GM12864 (cell line): Measurements from ENCODE around the gene SEMA3A.
"Not testable (repeated sequence)": the region's sequence is repeated elsewhere in the genome, so short reads cannot be mapped to it uniquely, and the experiment has no call there.

Source experiments
- DNase-seq: peaks from one replicate; pipeline ENCODE4 v3.0.0-alpha.2; 2011; ENCODE audit warnings: low read depth
- H3K4me3 ChIP-seq: 2 replicates; pipeline ENCODE4 v1.5.1; 2011; ENCODE audit warnings: mild to moderate bottlenecking, low read depth, low read length, control low read depth
- TF ChIP-seq, protein P1 (sequence below): IDR thresholded peaks from 2 replicates; pipeline ENCODE4 v1.5.1; 2011; ENCODE audit warnings: low read depth, mild to moderate bottlenecking, moderate library complexity, low read length, control low read depth, inconsistent platforms; ENCODE audit errors: missing control alignments

SEMA3A gene

DNA sequence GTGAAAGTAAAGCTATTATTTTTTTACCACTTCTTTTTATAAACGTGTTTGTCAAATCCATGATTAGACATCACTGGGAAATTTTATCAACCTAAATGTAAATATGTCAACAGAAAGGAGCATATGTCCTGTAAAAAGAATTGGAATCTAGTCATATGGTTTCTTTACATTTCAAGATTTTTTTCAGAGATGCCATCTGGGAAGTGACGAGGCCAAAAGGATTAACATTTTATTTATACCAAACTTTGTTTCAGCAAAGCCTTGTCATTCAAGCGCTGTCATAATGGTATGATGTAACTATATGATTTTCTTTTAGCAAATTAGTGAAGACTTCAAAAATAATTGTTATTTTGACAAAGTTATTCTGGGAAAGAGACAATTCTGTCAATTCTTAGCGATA is 117.3 kb downstream of the SEMA3A start:
- H3K4me3 ChIP-seq, result no peak overlapping the region
- DNase-seq, result no peak
- TF ChIP-seq, protein P1, sequence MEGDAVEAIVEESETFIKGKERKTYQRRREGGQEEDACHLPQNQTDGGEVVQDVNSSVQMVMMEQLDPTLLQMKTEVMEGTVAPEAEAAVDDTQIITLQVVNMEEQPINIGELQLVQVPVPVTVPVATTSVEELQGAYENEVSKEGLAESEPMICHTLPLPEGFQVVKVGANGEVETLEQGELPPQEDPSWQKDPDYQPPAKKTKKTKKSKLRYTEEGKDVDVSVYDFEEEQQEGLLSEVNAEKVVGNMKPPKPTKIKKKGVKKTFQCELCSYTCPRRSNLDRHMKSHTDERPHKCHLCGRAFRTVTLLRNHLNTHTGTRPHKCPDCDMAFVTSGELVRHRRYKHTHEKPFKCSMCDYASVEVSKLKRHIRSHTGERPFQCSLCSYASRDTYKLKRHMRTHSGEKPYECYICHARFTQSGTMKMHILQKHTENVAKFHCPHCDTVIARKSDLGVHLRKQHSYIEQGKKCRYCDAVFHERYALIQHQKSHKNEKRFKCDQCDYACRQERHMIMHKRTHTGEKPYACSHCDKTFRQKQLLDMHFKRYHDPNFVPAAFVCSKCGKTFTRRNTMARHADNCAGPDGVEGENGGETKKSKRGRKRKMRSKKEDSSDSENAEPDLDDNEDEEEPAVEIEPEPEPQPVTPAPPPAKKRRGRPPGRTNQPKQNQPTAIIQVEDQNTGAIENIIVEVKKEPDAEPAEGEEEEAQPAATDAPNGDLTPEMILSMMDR, result no peak

DNA sequence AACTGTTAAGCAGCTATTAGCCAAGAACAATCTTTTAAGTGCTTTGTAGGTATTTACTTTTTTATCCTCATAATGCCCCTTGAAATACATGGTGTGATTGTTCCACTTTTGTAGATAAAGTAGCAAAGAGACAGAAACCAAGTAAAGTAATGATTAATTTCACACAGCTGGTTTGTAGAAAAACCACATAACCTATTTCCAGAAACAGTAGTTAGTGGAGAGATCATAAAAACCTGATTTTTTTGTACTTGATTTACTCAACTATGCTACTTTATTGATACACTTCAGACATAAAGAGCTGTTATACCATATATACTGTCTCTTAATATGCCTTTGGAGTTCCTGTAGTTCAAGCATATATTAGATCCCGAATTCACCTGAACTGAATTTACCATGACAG is 118.4 kb downstream of the SEMA3A start:
- no peak overlapping the region for H3K4me3 ChIP-seq
- no peak for DNase-seq
- TF ChIP-seq, protein P1, result no peak

DNA sequence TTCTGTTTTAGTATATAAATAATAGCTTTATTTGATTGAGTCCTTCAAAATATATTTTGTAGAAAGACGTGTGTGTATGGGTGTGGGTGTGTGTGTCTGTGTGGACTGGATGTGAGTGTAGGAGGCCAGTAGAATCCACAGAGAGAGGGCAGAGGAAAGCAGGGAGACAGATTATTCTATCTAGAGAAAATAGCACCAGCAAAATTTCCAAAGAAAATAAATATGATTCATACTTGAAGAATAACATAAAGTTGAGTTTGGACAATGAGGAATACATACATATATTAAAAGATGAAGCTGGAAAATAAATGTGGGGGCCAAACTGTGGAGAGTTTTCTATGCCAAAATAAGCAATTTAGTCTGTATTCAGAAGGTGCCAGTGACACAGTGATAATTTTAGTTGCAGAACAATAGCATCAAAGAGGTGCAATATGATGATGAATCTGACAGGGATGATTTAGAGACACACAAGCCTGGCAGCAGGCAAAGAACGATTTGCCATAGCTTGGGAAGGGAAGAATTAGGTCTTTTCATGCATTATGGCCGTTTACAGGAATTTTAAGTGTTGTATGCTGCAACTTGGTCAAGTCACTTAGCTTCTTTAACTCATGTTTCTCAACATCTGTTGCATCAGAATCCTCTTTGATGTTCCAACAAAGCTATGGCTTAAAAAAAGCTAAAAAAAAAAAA is 121.3 kb downstream of the SEMA3A start:
- TF ChIP-seq, protein P1, result no peak
- DNase-seq, result no peak
- no peak overlapping the region for H3K4me3 ChIP-seq

DNA sequence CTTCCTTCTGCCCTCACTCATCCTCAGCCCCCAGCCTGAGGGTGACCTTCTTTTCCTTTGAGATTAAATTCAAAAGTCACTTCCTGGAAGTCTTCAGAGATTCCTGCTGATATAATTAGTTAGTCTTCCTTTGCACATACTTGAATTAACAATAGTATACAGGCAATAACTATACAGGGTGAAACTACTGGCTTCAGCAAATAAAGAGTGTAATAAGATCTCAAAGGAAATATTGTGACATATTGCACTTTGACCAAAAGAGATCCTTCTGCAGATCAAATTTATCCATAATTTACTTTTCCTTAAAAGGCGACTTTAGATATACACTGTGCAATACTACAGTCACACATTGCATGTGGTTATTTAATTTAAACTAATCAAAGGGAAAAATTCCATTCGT is 123.8 kb downstream of the SEMA3A start:
- H3K4me3 ChIP-seq, result no peak overlapping the region
- TF ChIP-seq, protein P1, result no peak
- DNase-seq, result no peak

DNA sequence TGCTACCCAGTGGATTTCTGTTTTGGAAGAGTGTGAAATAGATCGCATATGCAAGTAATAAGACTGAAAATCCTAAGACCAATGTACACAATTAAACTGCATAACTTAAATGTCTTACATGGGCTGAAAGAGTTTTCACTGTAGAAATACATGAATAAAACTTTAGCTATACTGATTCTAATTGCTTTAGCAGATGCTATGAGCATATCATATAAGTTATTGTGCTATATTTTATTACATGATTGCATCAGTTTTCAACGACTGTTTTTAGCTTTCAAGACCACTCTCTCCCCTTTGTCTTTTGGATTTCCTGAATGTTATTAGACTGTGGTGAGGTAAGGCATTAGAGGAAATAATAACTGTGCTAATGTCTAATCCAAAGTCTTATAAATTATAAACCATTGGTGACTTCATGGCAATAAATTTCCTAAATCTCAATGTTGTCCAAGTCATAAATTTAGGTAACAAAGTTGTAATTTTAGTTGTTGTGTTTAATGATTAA is 124.5 kb downstream of the SEMA3A start:
- no peak overlapping the region for H3K4me3 ChIP-seq
- DNase-seq, result no peak
- TF ChIP-seq, protein P1, result no peak

DNA sequence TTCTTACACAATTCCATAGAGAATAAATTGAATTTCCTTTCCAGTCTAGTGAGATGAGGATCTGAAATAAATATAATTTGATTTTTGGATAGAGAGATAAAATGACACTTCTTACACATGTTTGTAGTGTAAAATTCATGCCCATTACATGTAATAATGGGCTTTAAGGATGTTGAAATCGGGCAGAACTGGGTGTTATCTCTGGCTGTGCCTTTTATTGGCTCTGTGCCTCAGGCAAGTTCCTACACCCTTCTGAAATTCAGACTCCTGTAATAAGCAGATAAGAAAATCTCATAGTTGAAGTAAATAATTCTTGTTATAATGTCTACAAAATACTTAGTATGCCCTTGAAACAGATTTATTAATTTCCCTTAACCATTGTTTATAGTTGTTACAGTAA is 125.6 kb downstream of the SEMA3A start:
- DNase-seq, result no peak
- TF ChIP-seq, protein P1, result no peak
- H3K4me3 ChIP-seq, result no peak overlapping the region

DNA sequence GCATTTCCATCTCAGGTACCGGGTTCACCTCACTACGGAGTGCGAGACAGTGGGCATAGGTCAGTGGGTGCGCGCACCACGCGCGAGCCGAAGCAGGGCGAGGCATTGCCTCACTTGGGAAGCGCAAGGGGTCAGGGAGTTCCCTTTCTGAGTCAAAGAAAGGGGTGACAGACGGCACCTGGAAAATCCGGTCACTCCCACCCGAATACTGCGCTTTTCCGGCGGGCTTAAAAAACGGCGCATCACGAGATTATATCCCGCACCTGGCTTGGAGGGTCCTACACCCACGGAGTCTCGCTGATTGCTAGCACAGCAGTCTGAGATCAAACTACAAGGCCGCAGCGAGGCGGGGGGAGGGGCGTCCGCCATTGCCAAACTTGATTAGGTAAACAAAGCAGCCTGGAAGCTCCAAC is 132.1 kb downstream of the SEMA3A start:
- not testable (repeated sequence) for H3K4me3 ChIP-seq

More for the DNA sequence above, 132.1 kb downstream of the SEMA3A start:
- DNase-seq, result not testable (repeated sequence)
